Endothelial cell of umbilical vein (primary cell): Measurements from ENCODE around the gene RUNX2. TPM values are rescaled to one million over a fixed set of nuclear protein-coding genes. Genes with fewer than 3 reads are reported as not detected.

Experiments used
- BruUV-seq: library from RNA; stranded (reverse); fragments of 400-500 nt; replicated peaks from 2 replicates; lab custom pipeline; 2021; lab: Mats Ljungman, UMichigan
- CTCF ChIA-PET: fragments of 300-600, 350-600 bp; sonication (Branson Sonifier 250); formaldehyde crosslinking; loops from one replicate; lab custom pipeline; 2021; ENCODE audit warnings: antibody characterized with exemption, inconsistent platforms; lab: Charles Lee
- POLR2A ChIA-PET: fragments of 300-600, 350-600 bp; sonication (Branson Sonifier 250); formaldehyde crosslinking; loops from one replicate; lab custom pipeline; 2021; ENCODE audit warnings: antibody characterized with exemption, inconsistent platforms; lab: Charles Lee
- DNase-seq: peaks from one replicate; pipeline ENCODE4 v3.0.0-alpha.2; 2011; ENCODE audit warnings: low read depth, low spot score
- FAIRE-seq: peaks from 2 replicates; lab custom pipeline; 2011; peaks lifted over from hg19 to GRCh38; lab: Jason Lieb, UNC
- H2AFZ ChIP-seq: 2 replicates; pipeline ENCODE4 v1.6.0; 2012; ENCODE audit warnings: low read depth, low read length, control low read depth, inconsistent platforms
- H3K27ac ChIP-seq: 2 replicates; pipeline ENCODE4 v1.5.1; 2011; ENCODE audit warnings: low read depth, mild to moderate bottlenecking, control low read depth, low read length, moderate library complexity; ENCODE audit not compliant: insufficient read depth
- H3K27me3 ChIP-seq, 2 experiments: 2 replicates each; pipeline versions ENCODE4 v1.6.0 to v1.6.1; 2011; ENCODE audit warnings: low read length in 2 of 2, mixed read lengths in 1 of 2; ENCODE audit not compliant: control insufficient read depth in 2 of 2, insufficient read depth in 2 of 2
- H3K36me3 ChIP-seq, 2 experiments: 2 replicates in 1 of 2; 3 replicates in 1 of 2; pipeline ENCODE4 v1.5.1; 2011; ENCODE audit warnings: low read length in 2 of 2, mild to moderate bottlenecking in 1 of 2, moderate library complexity in 1 of 2; ENCODE audit not compliant: control insufficient read depth in 2 of 2, insufficient read depth in 2 of 2; ENCODE audit errors: extremely low read depth in 1 of 2
- H3K4me1 ChIP-seq: 3 replicates; pipeline ENCODE4 v1.5.1; 2011; ENCODE audit warnings: mild to moderate bottlenecking, low read length; ENCODE audit not compliant: control insufficient read depth, insufficient read depth; ENCODE audit errors: extremely low read depth
- H3K4me2 ChIP-seq: 2 replicates; pipeline ENCODE4 v1.6.1; 2011; ENCODE audit warnings: low read length, control low read depth, mixed read lengths; ENCODE audit not compliant: insufficient read depth
- H3K4me3 ChIP-seq, 3 experiments: fragments of 200-600 bp in 1 of 3; sonication (generic), shearing (Covaris generic) in 1 of 3; replicated peaks in 1 of 3; 2 replicates each; pipeline ENCODE4 v1.5.1; 2011 to 2016; ENCODE audit warnings: control low read depth in 3 of 3, low read length in 3 of 3, mild to moderate bottlenecking in 2 of 3, inconsistent platforms in 1 of 3, low read depth in 1 of 3, moderate library complexity in 1 of 3; ENCODE audit not compliant: insufficient read depth in 1 of 3
- H3K79me2 ChIP-seq: 2 replicates; pipeline ENCODE4 v1.6.0; 2012; ENCODE audit warnings: low read length, inconsistent platforms; ENCODE audit not compliant: control insufficient read depth, insufficient read depth
- H3K9ac ChIP-seq: replicated peaks from 2 replicates; pipeline ENCODE3; 2011; ENCODE audit warnings: low read length, control low read depth; ENCODE audit not compliant: insufficient read depth; ENCODE audit errors: extremely low read depth
- H3K9me1 ChIP-seq: replicated peaks from 3 replicates; pipeline ENCODE4 v1.6.0; 2011; ENCODE audit warnings: mild to moderate bottlenecking, low read length; ENCODE audit not compliant: control insufficient read depth, insufficient read depth; ENCODE audit errors: extremely low read depth
- H3K9me3 ChIP-seq: replicated peaks from 2 replicates; pipeline ENCODE4 v1.5.1; 2012; ENCODE audit warnings: low read length, inconsistent platforms; ENCODE audit not compliant: control insufficient read depth, insufficient read depth
- H4K20me1 ChIP-seq: replicated peaks from 2 replicates; pipeline ENCODE3; 2011; ENCODE audit warnings: mild to moderate bottlenecking, low read length; ENCODE audit not compliant: control insufficient read depth, insufficient read depth; ENCODE audit errors: extremely low read depth
- EZH2 ChIP-seq: IDR thresholded peaks from 2 replicates; pipeline ENCODE4 v1.6.1; 2012; ENCODE audit warnings: borderline replicate concordance, low read depth, mild to moderate bottlenecking, moderate library complexity, low read length, inconsistent platforms; ENCODE audit not compliant: severe bottlenecking
- JUN ChIP-seq: IDR thresholded peaks from 2 replicates; pipeline ENCODE4 v1.6.1; 2011; ENCODE audit warnings: borderline replicate concordance, low read depth; ENCODE audit not compliant: insufficient read length, insufficient read depth
- MYC ChIP-seq: IDR thresholded peaks from one replicate; pipeline ENCODE4 v1.6.1; 2011; ENCODE audit warnings: mild to moderate bottlenecking, low read depth, low read length
- POLR2A ChIP-seq: IDR thresholded peaks from 2 replicates; pipeline ENCODE4 v1.6.1; 2012; ENCODE audit warnings: low read depth, mild to moderate bottlenecking, control low read depth, low read length
- POLR2AphosphoS5 ChIP-seq: IDR thresholded peaks from 2 replicates; pipeline ENCODE4 v1.6.1; 2012; ENCODE audit warnings: low read depth, mild to moderate bottlenecking, control low read depth, low read length, moderate library complexity; ENCODE audit not compliant: insufficient read depth
- dilution Hi-C: fragments of 300-500 bp; cut with MboI; formaldehyde crosslinking; loops from one replicate; pipeline ENCODE4 v1.15.0; 2019; ENCODE audit warnings: low sequenced_read_pairs; ENCODE audit not compliant: extremely low pct_ligation_motif_present
- intact Hi-C: fragments of 100-400 bp; cut with micrococcal nuclease; formaldehyde crosslinking; loops from one replicate; pipeline ENCODE4 v1.10.0; 2022
- polyA plus RNA-seq, 4 experiments: library from polyadenylated mRNA; depleted of rRNA in 3 of 4; stranded (reverse) in 3 of 4; unstranded in 1 of 4; fragments of >200 nt; gene quantifications; 2 replicates each; pipeline versions ENCODE4 v1.2.1 to v1.2.3, GENCODE V29; 2011 to 2012; ENCODE audit warnings: missing spikeins in 1 of 4
- total RNA-seq: library from RNA; stranded (reverse); gene quantifications from 2 replicates; pipeline ENCODE4 v1.2.3, GENCODE V29; 2021
- TF ChIP-seq, protein P1 (sequence below): IDR thresholded peaks from 2 replicates; pipeline ENCODE4 v1.6.1; 2011; ENCODE audit not compliant: insufficient read depth, insufficient read length
- TF ChIP-seq, protein P2 (sequence below), 2 donors: IDR thresholded peaks; 1 replicate in 1 of 2; 2 replicates in 1 of 2; pipeline ENCODE4 v1.5.1; 2011; ENCODE audit warnings: low read length in 2 of 2, mild to moderate bottlenecking in 2 of 2, moderate library complexity in 2 of 2, control low read depth in 1 of 2, inconsistent platforms in 1 of 2, low read depth in 1 of 2; ENCODE audit not compliant: insufficient read depth in 1 of 2; ENCODE audit errors: extremely low read depth in 1 of 2

The RUNX2 gene
- total and polyA plus RNA-seq, 2 donors (not counting 3 experiments of a cell fraction or from before 2014, with no cell fraction given): 0.06 TPM; not detected in 1

DNA sequence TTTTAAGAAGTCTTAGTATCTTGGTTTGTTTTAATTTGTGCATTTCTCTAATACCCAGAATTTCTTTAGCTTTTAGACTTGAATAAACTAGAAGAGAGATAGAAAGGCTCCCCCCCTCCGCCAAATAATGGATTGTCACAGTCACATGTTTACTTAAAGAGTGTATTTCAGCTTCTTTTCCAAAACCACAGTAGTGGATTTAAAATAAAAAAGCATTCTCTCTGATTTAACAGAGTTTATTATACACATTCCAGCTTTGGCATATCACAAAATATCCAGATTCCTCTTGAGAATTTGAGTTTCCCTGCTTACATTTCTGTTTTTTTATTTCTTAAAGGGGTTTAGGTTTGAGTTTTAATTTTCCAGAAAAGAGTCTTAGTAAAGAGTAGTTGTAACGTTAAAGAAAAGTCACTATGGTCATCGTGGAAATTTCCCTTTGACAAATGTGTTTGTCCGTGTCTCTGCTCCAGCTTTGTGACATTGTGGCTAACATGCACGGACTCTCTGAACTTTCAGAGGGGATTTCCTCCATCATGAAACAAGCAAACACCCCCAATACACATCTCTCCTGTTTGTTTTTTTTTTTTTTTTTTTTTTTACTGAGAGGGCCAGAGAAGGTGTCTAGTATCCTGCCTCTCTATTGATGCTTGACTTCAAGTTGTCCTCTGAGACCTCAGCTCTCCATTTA lies 163.1 kb downstream of the RUNX2 start:
- no peaks in the 10 kb centered on the region for H3K79me2 ChIP-seq
- TF ChIP-seq JUN: no peak
- TF ChIP-seq, protein P1, sequence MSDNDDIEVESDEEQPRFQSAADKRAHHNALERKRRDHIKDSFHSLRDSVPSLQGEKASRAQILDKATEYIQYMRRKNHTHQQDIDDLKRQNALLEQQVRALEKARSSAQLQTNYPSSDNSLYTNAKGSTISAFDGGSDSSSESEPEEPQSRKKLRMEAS: no peak
- no peak for TF ChIP-seq POLR2A
- no peak for TF ChIP-seq MYC
- no peak for TF ChIP-seq POLR2AphosphoS5
- TF ChIP-seq, protein P2, sequence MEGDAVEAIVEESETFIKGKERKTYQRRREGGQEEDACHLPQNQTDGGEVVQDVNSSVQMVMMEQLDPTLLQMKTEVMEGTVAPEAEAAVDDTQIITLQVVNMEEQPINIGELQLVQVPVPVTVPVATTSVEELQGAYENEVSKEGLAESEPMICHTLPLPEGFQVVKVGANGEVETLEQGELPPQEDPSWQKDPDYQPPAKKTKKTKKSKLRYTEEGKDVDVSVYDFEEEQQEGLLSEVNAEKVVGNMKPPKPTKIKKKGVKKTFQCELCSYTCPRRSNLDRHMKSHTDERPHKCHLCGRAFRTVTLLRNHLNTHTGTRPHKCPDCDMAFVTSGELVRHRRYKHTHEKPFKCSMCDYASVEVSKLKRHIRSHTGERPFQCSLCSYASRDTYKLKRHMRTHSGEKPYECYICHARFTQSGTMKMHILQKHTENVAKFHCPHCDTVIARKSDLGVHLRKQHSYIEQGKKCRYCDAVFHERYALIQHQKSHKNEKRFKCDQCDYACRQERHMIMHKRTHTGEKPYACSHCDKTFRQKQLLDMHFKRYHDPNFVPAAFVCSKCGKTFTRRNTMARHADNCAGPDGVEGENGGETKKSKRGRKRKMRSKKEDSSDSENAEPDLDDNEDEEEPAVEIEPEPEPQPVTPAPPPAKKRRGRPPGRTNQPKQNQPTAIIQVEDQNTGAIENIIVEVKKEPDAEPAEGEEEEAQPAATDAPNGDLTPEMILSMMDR (IDR thresholded peaks at IDR 0.05; ENCODE audit: extremely low read depth in 1 of 2, insufficient read depth in 1 of 2, low read depth in 1 of 2, low read length in 2 of 2): no peak
- TF ChIP-seq EZH2: no peak
- FAIRE-seq (no peak), DNase-seq (no peak)
- no peak overlapping the region for H3K27ac ChIP-seq
- no peaks in the 10 kb centered on the region for H4K20me1 ChIP-seq
- no peak overlapping the region for H2AFZ ChIP-seq
- H3K4me2 ChIP-seq: no peak overlapping the region
- H3K36me3 ChIP-seq: no peaks in the 10 kb centered on the region
- ChIA-PET CTCF (interaction anchor here (1.4 kb wide), 1 partner anchor 8 kb away, joined by 4 read pairs; no protein-coding TSS in a partner anchor), POLR2A (no interaction called here)
- BruUV-seq: no TSS peak
- no peaks in the 10 kb centered on the region for H3K9me3 ChIP-seq
- intact Hi-C loops (no loop called here), dilution Hi-C loops (no loop called here)
- no peaks in the 10 kb centered on the region for H3K27me3 ChIP-seq
- no peaks in the 10 kb centered on the region for H3K9me1 ChIP-seq
- no peak overlapping the region for H3K4me3 ChIP-seq
- H3K4me1 ChIP-seq: peaks cover 3% of the 10 kb centered on the region
- H3K9ac ChIP-seq: no peak overlapping the region
